ENCODE results near the gene PKN1.
A peak's percentile ranks its signal among the peaks of the same experiment; 100 is the strongest.
"Not testable (repeated sequence)": the region's sequence is repeated elsewhere in the genome, so short reads cannot be mapped to it uniquely, and the experiment has no call there.

The PKN1 gene

DNA sequence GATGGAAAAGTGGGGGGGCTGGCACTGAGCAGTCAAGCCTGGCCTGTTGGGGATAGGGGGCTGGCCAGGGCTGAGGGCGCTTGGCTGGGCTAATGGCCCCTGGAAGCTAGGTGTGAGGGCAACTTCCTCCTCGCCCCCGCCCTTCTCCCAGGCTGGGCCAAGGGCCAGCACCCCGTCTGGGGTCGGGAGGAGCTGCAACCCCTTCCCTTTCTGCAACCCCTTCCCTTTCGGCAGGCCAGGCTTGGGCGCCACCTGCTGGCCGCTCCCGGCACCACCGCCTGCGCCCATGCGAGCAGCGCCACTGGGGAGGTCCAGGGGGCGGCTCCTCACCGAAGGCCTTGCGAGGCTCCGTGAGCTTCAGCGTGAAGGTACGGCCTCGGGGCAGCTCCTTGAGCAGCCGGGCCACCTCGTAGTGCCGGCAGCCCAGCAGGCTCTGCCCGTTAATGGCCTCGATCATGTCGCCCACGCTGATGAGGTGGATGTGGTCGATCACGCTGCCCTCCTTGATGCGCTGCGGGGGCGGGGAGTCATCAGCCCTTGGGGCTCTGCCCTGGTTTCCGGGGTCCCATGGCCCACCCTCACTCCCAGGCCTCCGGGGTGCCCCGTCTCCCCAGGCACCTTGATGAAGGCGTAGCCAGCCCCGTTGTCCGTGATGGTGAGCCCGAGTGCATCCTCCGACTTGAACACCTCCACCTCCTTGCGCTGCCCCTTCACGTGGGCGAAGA lies 47.0 kb downstream of the PKN1 start:
- DNase-seq = peak in 6 of 51 donors; percentile 5 to 37 (median 20)

DNA sequence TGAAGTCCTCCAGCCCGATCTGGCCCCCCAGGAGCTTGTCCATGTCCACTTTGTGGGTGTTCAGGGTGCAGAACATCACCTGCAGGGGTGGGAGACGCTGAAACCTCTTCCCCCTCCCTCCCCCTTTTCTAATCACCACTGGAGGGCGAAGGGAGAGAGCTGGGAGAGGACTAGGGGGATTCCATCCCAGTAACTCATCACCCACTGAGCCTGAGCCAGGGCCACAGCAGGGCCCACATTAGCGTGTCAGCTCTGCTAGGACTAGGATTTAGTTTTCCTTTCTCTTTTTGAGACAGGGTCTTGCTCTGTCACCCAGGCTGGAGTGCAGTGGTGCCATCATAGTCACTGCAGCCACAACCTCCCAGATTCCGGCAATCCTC lies 47.6 kb downstream of the PKN1 start:
- DNase-seq = no peak

DNA sequence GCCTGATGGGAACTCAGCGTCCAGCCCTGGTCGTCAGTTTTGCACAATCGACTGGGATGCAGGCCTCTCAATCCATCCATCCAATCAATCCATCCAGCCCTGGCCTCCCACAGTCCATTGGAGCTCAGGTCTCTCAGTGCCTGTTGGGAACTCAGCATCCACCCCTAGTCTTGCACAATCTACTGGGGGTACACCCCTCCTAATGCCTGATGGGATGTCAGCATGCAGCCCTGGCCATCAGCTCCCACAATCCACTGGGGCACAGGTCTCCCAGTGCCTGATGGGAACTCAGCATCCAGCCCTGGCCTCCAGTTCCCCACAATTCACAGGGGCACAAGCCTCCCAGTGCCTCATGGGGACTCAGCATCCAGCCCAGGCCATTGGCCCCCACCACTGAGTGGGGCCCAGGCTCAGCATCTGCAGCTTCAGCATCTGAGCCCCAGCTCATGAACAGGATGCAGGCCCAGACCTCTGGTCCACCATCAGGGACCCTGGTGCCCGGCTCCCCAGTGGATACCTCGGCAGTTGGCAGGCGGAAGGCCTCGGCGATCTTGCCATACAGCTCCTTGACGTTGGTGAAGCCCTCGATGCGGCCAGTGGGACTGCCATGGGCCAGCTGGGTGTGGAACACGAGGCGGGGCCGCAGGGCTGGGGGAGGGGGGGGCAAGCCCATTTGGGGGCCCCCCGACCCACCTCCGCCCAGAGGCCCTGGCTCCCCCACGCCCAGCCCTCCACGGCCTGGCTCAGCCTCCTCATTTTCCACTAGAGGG lies 49.3 kb downstream of the PKN1 start:
- DNase-seq = no peak

DNA sequence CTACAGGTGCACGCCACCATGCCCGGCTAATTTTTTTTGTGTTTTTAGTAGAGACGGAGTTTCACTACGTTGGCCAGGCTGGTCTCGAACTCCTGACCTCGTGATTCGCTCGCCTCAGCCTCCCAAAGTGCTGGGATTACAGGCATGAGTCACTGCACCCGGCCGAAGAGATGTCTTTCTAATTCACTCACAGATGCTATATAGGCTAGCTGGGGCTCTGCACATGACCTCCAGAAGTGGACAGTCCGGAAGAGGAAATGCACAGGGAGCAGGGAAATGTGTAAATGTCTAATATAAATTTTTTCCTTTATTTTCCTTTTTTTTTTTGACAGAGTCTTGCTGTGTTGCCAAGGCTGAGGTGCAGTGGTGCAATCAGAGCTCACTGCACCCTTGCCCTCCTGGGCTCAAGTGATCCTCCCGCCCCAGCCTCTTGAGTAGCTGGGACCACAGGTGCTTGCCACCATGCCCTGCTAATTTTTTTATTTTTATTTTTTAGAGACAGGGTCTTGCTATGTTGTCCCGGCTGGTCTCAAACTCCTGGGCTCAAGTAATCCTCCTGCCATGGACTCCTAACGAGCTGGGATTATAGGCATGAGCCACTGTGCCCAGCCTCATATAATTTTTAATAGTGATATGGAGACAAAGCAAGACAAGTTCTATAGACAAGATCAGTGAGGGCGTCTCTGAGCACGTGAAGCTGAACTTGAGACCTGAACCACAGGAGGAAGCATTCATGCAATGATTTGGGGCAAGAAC lies 54.4 kb downstream of the PKN1 start:
- no peak for DNase-seq

DNA sequence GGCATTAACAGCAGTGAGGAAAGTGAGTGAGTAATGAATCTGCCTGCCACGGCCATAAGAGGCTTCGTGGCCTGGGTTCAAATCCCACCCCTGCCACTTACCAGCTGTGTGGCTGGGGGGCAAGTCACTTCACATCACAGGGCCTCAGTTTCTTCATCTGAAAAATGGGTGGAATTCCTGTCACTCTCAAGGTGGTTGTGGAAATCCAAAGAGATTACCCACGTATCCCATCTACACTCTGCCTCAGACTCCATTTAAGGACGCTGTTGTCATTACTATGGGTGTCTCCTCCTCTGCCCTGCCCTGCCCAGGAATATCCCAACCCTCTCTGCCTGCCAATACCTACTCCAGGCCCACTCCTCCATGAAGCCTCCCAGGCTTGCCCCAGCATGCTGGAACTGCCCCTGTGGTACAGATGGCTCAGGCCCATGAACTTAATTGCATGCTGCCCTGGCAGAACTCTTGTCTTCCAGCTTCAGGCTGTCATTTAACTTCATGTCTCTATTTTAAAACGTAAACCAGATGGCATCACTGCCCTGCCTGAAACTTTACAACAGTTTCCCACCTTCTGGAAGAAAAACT lies 59.7 kb downstream of the PKN1 start:
- no peak for DNase-seq

DNA sequence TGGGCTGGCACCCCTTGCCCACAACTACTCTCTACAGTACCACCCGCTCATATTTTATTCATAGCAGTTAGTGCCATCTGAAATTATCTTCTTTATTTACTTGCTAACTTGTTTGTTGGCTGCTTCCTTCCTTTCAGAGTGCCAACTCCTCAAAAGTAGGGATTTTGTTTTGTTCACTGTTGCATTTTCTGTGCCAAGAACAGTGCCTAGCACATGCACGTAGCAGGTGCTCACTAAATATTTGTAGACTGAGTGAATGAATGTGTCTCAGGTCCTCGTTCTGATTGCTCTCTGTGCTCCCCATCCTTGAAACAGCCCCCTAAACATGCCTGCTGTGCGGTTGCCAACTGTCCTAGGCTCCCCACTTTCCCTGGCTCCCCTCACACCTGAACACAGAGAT lies 61.3 kb downstream of the PKN1 start:
- DNase-seq = no peak

DNA sequence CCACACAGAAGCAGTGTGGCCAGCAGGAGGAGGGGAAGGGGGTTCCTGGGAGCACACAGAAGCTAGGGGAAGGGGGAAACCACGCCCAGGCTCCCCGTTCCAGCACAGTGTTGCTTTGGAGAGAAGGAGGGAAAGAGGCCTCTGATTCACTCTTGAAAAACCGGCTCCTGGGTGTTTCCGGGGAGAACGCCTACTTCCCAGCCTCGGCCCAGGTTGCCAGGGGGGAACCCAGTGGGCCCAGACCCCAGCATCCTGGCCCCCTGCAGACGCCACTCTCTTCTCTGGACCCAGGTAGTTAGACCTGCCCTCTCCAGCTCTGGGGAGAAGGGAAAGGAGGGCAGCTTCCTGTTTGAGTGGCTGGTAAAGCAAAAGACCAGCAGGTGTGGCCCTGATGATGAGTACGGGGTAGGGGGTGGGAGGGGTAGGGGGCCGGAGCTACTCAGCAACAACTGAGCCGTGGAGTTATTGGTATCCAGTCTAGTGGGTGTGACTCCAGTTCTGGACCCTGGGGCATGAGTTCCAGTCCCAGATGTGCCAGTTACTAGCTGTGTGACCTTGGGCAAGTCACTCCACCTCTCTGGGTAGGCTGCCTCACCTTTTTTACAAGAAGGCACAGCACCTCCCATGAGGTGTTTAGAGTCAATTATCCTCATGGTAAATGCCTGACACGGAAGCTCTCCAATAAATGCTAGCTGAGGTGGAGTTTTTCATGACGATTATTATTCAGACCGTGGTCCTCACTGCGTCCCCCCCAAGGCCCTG lies 62.0 kb downstream of the PKN1 start:
- peak in 1 of 51 donors; percentile 11 for DNase-seq

DNA sequence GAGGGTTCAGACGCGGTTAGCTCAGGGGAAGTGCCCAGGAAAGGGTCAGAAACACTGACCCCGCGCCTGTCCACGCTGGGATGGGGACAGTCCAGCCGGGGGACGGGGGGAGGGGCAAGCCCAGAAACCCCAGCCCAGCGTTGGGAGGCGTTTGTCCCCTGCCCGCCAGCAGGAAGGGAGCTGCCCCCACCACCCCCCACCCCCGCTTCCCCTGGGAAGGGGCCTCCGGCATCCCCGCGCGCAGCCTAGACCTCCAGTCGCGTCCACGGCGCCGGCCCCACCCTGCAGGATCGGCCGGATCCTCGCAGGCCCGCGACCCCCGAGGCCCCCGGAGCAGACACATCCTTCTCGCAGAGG lies 62.5 kb downstream of the PKN1 start:
- no peak for DNase-seq

DNA sequence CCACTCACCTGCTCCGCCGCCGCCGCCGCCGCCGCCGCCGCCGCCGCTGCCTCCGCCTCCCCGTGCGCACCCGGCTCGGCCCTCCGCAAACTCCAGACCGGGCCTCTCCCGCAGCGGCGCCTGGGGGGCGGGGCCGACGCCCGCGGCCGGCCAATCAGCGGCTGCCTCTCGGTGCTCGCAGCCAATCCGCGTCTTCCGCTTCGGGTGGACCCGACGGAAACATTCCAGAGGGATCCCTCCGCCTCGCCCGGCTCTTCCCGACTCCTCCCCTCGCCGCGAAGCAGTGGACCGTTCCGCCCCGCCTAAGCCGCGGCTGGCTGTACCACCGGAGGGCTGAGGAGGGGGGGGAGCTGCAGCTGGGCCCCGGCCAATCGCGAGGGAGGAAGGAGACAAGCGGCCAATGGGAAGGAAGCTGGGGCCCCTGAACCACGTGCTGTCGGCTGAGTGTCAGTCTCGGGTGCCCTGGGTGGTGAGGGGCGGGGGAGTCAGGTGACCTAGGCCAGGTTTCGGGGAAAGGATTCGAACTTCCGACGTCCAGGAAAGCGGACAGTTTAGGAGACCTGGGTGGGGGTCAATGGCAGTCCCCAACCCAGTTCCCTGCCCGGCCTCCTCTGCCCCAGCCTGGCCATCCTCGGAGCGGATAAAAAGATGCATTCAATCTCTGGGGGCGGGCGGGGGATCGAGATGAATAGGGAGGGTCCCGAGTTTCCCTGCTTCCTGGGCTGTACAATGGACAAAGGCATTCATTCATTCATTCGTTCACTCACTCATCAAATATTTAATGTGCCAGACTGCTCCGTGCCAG lies 63.1 kb downstream of the PKN1 start, which contains the start of gene GIPC1:
TSS of gene GIPC1 (minus strand) at position 99 of the 805 bp plus-strand sequence. CDS start 13,151 bp downstream, outside the sequence.
- peak; percentile 88 to 99 (median 97) for DNase-seq

DNA sequence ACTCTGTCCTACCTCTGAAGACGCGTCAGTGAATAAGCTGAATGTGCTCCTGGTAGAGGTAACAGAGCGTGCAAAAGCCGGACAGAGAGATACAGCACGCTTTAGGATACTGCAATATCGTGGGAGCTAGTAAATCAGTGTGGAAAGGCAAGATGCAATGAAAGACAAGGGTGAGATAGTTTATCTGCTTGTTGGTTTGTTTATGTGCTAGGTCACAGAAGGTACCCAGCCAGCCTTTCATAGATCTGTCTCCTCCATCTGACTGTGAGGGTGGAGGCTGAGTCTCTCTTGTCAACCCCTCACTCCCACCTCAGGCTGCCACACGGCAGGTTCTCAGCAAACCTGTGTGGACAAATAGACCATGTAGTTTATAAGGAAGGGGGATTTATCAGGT lies 63.7 kb downstream of the PKN1 start:
- no peak for DNase-seq

DNA sequence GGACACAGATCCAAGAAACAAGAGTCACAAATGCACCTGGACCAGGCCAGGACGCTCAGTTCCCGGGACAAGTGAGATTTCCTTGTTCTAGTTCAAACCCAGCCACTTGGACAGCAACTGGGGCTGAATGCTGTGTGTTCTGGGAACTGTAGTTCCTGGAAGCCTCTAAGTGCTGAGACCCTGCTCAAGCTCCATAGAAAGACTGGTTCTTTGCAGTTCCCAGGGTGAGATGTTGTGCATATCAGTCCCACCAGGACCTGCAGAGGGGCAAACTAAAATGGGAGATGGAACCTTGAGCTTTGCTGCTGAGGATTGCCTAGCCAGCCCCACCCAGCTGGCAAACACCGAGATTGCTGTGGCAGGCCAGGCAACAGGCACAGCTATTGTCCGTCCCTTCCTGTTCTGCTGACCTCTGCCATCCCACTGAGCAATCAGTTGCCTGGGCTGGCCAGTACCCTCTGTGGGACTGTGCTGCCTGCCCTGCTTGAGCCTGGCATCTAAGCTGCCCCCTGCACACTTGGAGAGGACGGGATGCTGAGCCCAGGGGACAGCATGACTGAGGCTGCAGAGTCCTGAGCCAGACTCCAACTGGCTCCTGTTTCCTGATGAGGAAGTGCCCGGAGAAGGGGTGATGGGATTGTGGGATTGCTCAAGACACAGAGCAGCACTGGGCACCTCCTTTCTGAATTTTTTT lies 64.3 kb downstream of the PKN1 start:
- peak in 42 of 51 donors; percentile 17 to 83 (median 51) for DNase-seq

DNA sequence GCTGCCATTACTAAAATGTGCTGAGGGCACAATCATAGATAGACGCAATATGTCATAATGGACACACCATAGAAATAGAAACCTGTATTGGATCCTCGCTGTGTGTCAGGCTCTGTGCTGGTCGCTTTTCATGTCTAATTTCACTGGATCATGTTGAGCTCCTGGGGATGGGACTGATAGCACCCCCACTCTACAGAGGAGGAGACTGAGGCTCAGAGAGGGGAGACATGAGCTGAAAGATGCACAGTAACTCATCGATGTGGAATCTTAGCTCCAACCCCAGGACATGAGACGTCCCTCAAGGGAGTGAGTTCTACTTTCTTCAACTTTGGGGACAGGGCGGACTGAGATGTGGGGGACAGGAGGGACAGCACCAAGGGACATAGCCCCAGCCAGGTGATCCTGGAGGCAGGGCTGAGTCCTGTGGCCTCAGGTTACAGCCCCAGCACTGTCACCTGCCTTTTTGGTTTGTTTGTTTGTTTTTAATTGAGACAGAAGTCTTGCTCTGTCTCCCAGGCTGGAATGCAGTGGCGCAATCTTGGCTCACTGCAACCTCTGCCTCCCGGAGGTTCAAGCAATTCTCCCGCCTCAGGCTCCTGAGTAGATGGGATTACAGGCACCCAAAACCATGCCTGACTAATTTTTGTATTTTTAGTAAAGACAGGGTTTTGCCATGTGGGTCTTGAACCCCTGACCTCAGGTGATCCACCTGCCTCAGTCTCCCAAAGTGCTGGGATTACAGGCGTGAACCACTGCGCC lies 69.4 kb downstream of the PKN1 start:
- DNase-seq = no peak

DNA sequence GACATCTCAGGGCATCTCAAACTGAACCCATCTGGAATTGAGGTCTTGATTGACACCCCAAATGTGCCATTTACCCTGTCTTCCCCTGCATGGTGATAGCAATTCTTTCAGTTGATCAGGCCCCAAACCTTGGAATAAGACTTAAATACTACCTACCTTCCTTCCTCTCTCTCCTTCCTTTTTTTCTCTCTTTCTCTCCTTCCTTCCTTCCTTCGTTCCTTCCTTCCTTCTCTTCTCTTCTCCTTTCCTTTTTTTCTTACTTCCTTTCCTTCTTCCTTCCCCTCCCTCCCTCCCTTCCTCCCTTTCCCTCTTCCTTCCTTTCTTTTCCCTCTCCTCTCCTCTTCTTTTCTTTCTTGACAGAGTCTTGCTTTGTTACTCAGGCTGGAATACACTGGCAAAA lies 70.2 kb downstream of the PKN1 start:
- no peak for DNase-seq

DNA sequence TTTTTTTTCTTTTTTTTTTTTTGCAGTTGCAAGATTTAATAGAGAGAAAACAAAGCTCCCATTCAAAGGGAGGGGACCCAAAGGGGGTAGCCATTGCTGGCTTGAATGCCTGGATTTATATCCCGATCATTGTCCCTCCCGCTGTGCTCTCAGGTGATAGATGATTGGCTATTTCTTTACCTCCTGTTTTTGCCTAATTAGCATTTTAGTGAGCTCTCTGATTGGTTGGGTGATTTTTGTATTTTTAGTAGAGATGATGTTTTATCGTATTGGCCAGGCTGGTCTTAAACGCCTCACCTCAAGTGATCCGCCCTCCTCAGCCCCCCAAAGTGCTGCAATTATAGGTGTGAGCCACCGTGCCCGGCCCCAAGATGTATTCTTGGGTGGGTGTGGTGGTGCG lies 71.5 kb downstream of the PKN1 start:
- DNase-seq = not testable (repeated sequence)

DNA sequence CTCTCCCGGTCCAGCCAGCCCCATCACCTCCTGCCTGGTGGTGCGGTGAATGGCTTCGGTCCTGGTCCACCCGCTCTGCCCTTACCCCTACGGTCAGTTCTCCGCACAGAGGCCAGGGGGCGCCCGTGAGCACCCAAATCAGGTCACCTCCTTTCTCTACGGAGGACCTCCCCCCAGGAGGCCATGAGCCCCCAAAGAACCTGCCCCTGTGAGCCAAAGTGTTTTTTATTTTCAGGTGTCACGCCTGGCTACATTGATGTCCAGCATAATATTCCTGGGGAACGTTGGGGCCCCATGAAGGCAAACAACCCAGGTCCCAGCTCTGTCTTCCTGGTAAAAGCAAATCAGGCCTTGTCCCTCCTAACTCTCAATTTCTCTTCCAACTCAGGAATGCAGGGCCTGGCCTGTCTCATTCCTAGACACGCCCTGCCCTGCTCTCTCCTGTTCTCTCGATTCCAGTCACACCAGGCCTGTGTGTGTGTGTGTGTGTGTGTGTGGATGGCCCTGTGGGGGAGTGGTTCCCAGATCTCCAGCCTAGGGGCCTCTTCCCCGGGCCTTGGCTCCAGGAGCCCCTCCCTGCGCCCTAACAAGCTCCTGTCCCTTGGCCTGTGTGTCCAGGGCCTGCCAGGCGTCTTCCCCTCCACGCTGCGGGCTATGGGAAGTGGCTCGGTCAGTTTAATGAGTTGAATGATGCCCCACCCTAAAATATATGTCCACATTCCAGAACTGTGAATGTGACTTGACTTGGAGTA lies 72.6 kb downstream of the PKN1 start:
- DNase-seq = peak in 13 of 51 donors; percentile 2 to 42 (median 21)

DNA sequence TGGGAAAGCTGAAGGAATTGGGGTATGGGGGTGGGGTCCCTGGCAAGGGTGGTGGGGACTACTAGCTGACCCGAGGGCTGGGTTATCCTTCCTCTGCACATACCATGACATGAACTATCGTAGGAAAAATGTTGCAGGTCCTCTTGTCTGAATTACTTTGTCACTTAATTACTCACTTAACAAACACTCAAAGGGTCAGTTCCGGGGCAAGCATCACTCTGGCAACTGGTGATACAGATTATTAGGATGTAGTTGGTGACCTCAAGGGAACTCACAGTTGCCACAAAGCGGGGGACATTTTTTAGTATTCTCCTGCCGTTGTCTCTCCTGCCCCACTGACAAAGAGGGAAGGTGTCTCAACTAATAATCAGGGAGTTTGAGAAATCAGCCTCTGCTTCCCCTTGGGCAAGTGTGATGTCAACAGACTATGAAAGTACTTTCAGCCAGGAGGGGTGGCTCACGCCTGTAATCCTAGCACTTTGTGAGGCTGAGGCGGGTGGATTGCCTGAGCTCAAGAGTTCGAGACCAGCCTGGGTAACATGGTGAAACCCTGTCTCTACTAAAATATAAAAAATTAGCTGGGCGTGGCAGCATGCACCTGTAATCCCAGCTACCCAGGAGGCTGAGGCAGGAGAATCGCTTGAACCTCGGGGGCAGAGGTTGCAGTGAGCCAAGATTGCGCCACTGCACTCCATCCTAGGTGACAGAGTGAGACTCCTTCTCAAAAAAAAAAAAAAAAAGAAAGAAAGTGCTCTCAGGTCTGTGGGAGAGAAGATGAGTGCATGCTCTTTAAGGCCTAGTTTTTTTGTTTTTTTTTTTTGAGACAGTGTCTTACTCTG lies 74.8 kb downstream of the PKN1 start:
- no peak for DNase-seq

Measured in hypothalamus (tissue), 51 donors.